Fibroblast of lung (primary cell): Measurements from ENCODE around the gene ELMO1.

ENCODE experiments used
- CTCF ChIP-seq, 2 donors: IDR thresholded peaks in 1 of 2; conservative IDR thresholded peaks in 1 of 2; 1 replicate in 1 of 2; 2 replicates in 1 of 2; pipeline ENCODE4 v1.5.1; 2011 to 2012; ENCODE audit warnings: low read length in 2 of 2, control low read depth in 1 of 2, inconsistent platforms in 1 of 2, low read depth in 1 of 2, mild to moderate bottlenecking in 1 of 2
- EZH2 ChIP-seq: IDR thresholded peaks from 2 replicates; pipeline ENCODE4 v1.5.1; 2012; ENCODE audit warnings: low read length, control low read depth, mild to moderate bottlenecking; ENCODE audit errors: missing control alignments

GRCh38 chr7:37310327-37311080 lies 138.2 kb downstream of the ELMO1 start:
- TF ChIP-seq CTCF (conservative IDR thresholded peaks at IDR 0.05 in 1 of 2, IDR thresholded peaks at IDR 0.05 in 1 of 2; ENCODE audit: low read depth in 1 of 2, low read length in 2 of 2) (no peak), EZH2 (no peak)
